H1 (cell line): ENCODE results near the gene KRT37. TPM values are rescaled to one million over a fixed set of nuclear protein-coding genes. Genes with fewer than 3 reads are reported as not detected.

ENCODE experiments used
- CHD2 ChIP-seq: IDR thresholded peaks from 2 replicates; pipeline ENCODE4 v1.6.1; 2012; ENCODE audit warnings: low read length, improper control_type of control experiment
- MAX ChIP-seq: IDR thresholded peaks from 2 replicates; pipeline ENCODE4 v1.6.1; 2012; ENCODE audit warnings: inconsistent platforms
- polyA plus RNA-seq, 7 experiments: library from polyadenylated mRNA; depleted of rRNA in 3 of 7; stranded (reverse) in 5 of 7; unstranded in 2 of 7; fragments of >200 nt in 5 of 7; fragments of 200-250 nt in 2 of 7; gene quantifications; 1 replicate in 5 of 7; 2 replicates in 1 of 7; 4 replicates in 1 of 7; pipeline versions ENCODE4 v1.2.1 to v1.2.3, GENCODE V29; 2011 to 2013; ENCODE audit warnings: missing spikeins in 2 of 7, mixed read lengths in 2 of 7
- total RNA-seq: library from RNA; stranded (reverse); fragmentation: NEBNext Ultra II Directional; extraction: Animal tissue kit (Norgen Biotek cat#: 25700); gene quantifications from 2 replicates; pipeline ENCODE4 v1.2.1, GENCODE V29; 2021

The KRT37 gene
- total and polyA plus RNA-seq, 2 of the 8 experiments (the other 6 are each of a cell fraction or from before 2014, with no cell fraction given) = not detected

GRCh38 chr17:41442739-41443138 lies 18.4 kb upstream of the KRT37 start (continued):
- no peak for TF ChIP-seq CHD2
- no peak for TF ChIP-seq MAX
